H1 (cell line): Measurements from ENCODE around the gene HINT2. TPM values are rescaled to one million over a fixed set of nuclear protein-coding genes. Genes with fewer than 3 reads are reported as not detected.

Experiments
- CTCF ChIA-PET: fragments of 300-600 bp; sonication (Branson Sonifier 250); formaldehyde crosslinking; loops from one replicate; lab custom pipeline; 2021; ENCODE audit not compliant: partially characterized antibody; lab: Charles Lee
- POLR2A ChIA-PET: fragments of 300-600 bp; sonication (Branson Sonifier 250); formaldehyde crosslinking; loops from one replicate; lab custom pipeline; 2021; ENCODE audit warnings: inconsistent platforms; ENCODE audit not compliant: partially characterized antibody; lab: Charles Lee
- DNase-seq, 2 experiments: peaks; one replicate each; pipeline versions ENCODE4 v3.0.0 to v3.0.0-alpha.2; 2010 to 2022; ENCODE audit warnings: low spot score in 2 of 2, low read depth in 1 of 2, mixed read lengths in 1 of 2
- FAIRE-seq: peaks from 2 replicates; lab custom pipeline; 2011; peaks lifted over from hg19 to GRCh38; lab: Jason Lieb, UNC
- H2AFZ ChIP-seq: 2 replicates; pipeline ENCODE4 v1.8.1; 2012; ENCODE audit warnings: low read length, inconsistent platforms
- H2AK5ac ChIP-seq: 2 replicates; pipeline ENCODE4 v1.6.1; 2013; ENCODE audit warnings: low read depth, low read length
- H2BK120ac ChIP-seq: replicated peaks from 2 replicates; pipeline ENCODE3; 2013; ENCODE audit warnings: low read depth, low read length, inconsistent platforms
- H2BK12ac ChIP-seq: 2 replicates; pipeline ENCODE4 v1.6.1; 2013; ENCODE audit warnings: low read depth, low read length
- H2BK15ac ChIP-seq: 2 replicates; pipeline ENCODE4 v1.6.1; 2013; ENCODE audit warnings: low read length
- H2BK20ac ChIP-seq: 2 replicates; pipeline ENCODE4 v1.6.1; 2013; ENCODE audit warnings: low read length
- H2BK5ac ChIP-seq: 2 replicates; pipeline ENCODE4 v1.6.1; 2013; ENCODE audit warnings: low read depth, low read length
- H3K14ac ChIP-seq: 2 replicates; pipeline ENCODE4 v1.6.1; 2013; ENCODE audit warnings: inconsistent platforms; ENCODE audit not compliant: insufficient read length
- H3K18ac ChIP-seq: 2 replicates; pipeline ENCODE4 v1.6.1; 2013; ENCODE audit warnings: low read length; ENCODE audit errors: extremely low read depth
- H3K23ac ChIP-seq: 2 replicates; pipeline ENCODE4 v1.6.1; 2013; ENCODE audit warnings: inconsistent platforms; ENCODE audit not compliant: insufficient read length
- H3K23me2 ChIP-seq: 2 replicates; pipeline ENCODE4 v1.6.1; 2013; ENCODE audit warnings: low read depth, low read length
- H3K27ac ChIP-seq: 2 replicates; pipeline ENCODE4 v1.6.1; 2011; ENCODE audit warnings: low read depth, low read length, inconsistent platforms
- H3K27me3 ChIP-seq, 4 experiments: replicated peaks in 1 of 4; 1 replicate in 1 of 4; 2 replicates in 3 of 4; pipeline versions ENCODE4 v1.6.1 to v1.8.1; 2011 to 2013; ENCODE audit warnings: low read length in 3 of 4, mild to moderate bottlenecking in 3 of 4, inconsistent platforms in 2 of 4, mixed read lengths in 2 of 4, moderate library complexity in 1 of 4; ENCODE audit not compliant: control insufficient read depth in 3 of 4, insufficient read depth in 3 of 4; ENCODE audit errors: extremely low read depth in 1 of 4
- H3K36me3 ChIP-seq, 4 experiments: 2 replicates each; pipeline versions ENCODE4 v1.6.1 to v1.8.1; 2011 to 2013; ENCODE audit warnings: mild to moderate bottlenecking in 4 of 4, low read length in 3 of 4, moderate library complexity in 2 of 4, control low read depth in 1 of 4, inconsistent platforms in 1 of 4; ENCODE audit not compliant: insufficient read depth in 4 of 4, control insufficient read depth in 2 of 4
- H3K4ac ChIP-seq: replicated peaks from 2 replicates; pipeline ENCODE3; 2013; ENCODE audit warnings: low read length, low read depth, mixed read lengths, inconsistent platforms; ENCODE audit not compliant: insufficient read length
- H3K4me1 ChIP-seq, 4 experiments: replicated peaks in 1 of 4; 1 replicate in 1 of 4; 2 replicates in 3 of 4; pipeline versions ENCODE4 v1.6.1 to v1.8.1; 2011 to 2013; ENCODE audit warnings: low read length in 3 of 4, inconsistent platforms in 2 of 4, mixed read lengths in 1 of 4; ENCODE audit not compliant: insufficient read depth in 4 of 4, control insufficient read depth in 3 of 4
- H3K4me2 ChIP-seq, 2 experiments: 2 replicates each; pipeline versions ENCODE4 v1.6.1 to v1.8.1; 2011 to 2013; ENCODE audit warnings: low read depth in 2 of 2, low read length in 2 of 2, control low read depth in 1 of 2, inconsistent platforms in 1 of 2, mild to moderate bottlenecking in 1 of 2; ENCODE audit not compliant: insufficient read depth in 1 of 2
- H3K4me3 ChIP-seq, 4 experiments: fragments of 200-600, 300-600 bp in 1 of 4; sonication (generic), shearing (Covaris generic), sonication (Bioruptor Twin) in 1 of 4; 2 replicates each; pipeline versions ENCODE4 v1.5.1 to v1.8.1; 2011 to 2016; ENCODE audit warnings: low read length in 4 of 4, low read depth in 3 of 4, control low read depth in 2 of 4, inconsistent platforms in 2 of 4, mild to moderate bottlenecking in 2 of 4, mixed read lengths in 1 of 4, moderate library complexity in 1 of 4; ENCODE audit not compliant: insufficient read depth in 2 of 4; ENCODE audit errors: extremely low read depth in 1 of 4
- H3K56ac ChIP-seq: replicated peaks from 2 replicates; pipeline ENCODE3; 2013; ENCODE audit warnings: low read depth, mild to moderate bottlenecking, mixed read lengths, low read length, inconsistent platforms; ENCODE audit not compliant: insufficient read length
- H3K79me1 ChIP-seq: 2 replicates; pipeline ENCODE4 v1.6.1; 2013; ENCODE audit warnings: low read depth, low read length, control low read depth
- H3K79me2 ChIP-seq, 2 experiments: 2 replicates each; pipeline versions ENCODE4 v1.6.1 to v1.8.1; 2012 to 2013; ENCODE audit warnings: low read length in 2 of 2, mild to moderate bottlenecking in 2 of 2, inconsistent platforms in 1 of 2; ENCODE audit not compliant: insufficient read depth in 2 of 2, control insufficient read depth in 1 of 2
- H3K9ac ChIP-seq, 4 experiments: replicated peaks in 1 of 4; 1 replicate in 1 of 4; 2 replicates in 3 of 4; pipeline versions ENCODE4 v1.6.1 to v1.8.1; 2011 to 2013; ENCODE audit warnings: low read depth in 3 of 4, low read length in 3 of 4, control low read depth in 2 of 4, mild to moderate bottlenecking in 2 of 4, moderate library complexity in 2 of 4, inconsistent platforms in 1 of 4; ENCODE audit errors: extremely low read depth in 1 of 4
- H3K9me3 ChIP-seq, 2 experiments: 2 replicates each; pipeline versions ENCODE4 v1.6.1 to v1.8.1; 2012 to 2013; ENCODE audit warnings: mild to moderate bottlenecking in 2 of 2, moderate library complexity in 2 of 2, control low read depth in 1 of 2, inconsistent platforms in 1 of 2, low read depth in 1 of 2, low read length in 1 of 2, mixed read lengths in 1 of 2; ENCODE audit not compliant: insufficient read depth in 2 of 2
- H4K20me1 ChIP-seq, 2 experiments: replicated peaks in 1 of 2; 2 replicates each; pipeline versions ENCODE3 to v1.8.1; 2011 to 2013; ENCODE audit warnings: inconsistent platforms in 2 of 2, low read length in 2 of 2, mild to moderate bottlenecking in 1 of 2; ENCODE audit not compliant: insufficient read depth in 2 of 2, control insufficient read depth in 1 of 2
- H4K5ac ChIP-seq: 2 replicates; pipeline ENCODE4 v1.6.1; 2013; ENCODE audit warnings: low read length, low read depth, mixed read lengths, inconsistent platforms; ENCODE audit not compliant: insufficient read length
- H4K8ac ChIP-seq: 2 replicates; pipeline ENCODE4 v1.8.0; 2013; ENCODE audit warnings: mild to moderate bottlenecking, moderate library complexity, low read length, inconsistent platforms; ENCODE audit not compliant: insufficient read depth; ENCODE audit errors: extremely low read depth
- H4K91ac ChIP-seq: replicated peaks from 2 replicates; pipeline ENCODE3; 2013; ENCODE audit warnings: low read length, mixed read lengths, inconsistent platforms; ENCODE audit not compliant: insufficient read length
- CBX8 ChIP-seq: fragments of 300-800, 300-1000 bp; sonication (generic); IDR thresholded peaks from 2 replicates; pipeline ENCODE4 v1.7.1; 2016; ENCODE audit warnings: low read depth, low read length, borderline replicate concordance
- polyA plus RNA-seq, 7 experiments: library from polyadenylated mRNA; depleted of rRNA in 3 of 7; stranded (reverse) in 5 of 7; unstranded in 2 of 7; fragments of >200 nt in 5 of 7; fragments of 200-250 nt in 2 of 7; gene quantifications; 1 replicate in 5 of 7; 2 replicates in 1 of 7; 4 replicates in 1 of 7; pipeline versions ENCODE4 v1.2.1 to v1.2.3, GENCODE V29; 2011 to 2013; ENCODE audit warnings: missing spikeins in 2 of 7, mixed read lengths in 2 of 7
- total RNA-seq: library from RNA; stranded (reverse); fragmentation: NEBNext Ultra II Directional; extraction: Animal tissue kit (Norgen Biotek cat#: 25700); gene quantifications from 2 replicates; pipeline ENCODE4 v1.2.1, GENCODE V29; 2021

Gene HINT2
- total and polyA plus RNA-seq, 2 of the 8 experiments (the other 6 are each of a cell fraction or from before 2014, with no cell fraction given) = 32.1 to 51.2 TPM

DNA sequence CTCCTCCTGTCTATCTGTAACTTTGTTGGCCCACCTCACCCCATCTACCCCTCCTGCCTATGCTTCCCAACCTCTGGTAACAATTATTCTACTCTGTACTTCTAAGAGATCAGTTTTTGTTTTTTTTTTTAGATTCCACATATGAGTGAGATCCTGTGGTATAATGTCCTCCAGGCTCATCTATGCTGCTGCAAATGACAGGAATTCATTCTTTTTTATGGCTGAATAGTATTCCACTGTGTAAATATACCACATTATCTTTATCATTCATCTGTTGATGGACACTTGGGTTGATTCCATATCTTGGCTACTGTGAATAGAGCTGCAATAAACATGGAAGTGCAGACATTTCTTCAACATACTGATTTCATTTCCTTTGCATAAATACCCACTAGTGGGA is 31.4 kb downstream of the HINT2 start:
- H2BK20ac ChIP-seq = no peak overlapping the region
- H3K23me2 ChIP-seq = no peaks in the 10 kb centered on the region
- H3K23ac ChIP-seq = no peak overlapping the region
- H4K8ac ChIP-seq = no peak overlapping the region
- H4K20me1 ChIP-seq = no peaks in the 10 kb centered on the region
- no peak for DNase-seq
- no peak overlapping the region for H2BK15ac ChIP-seq
- no peaks in the 10 kb centered on the region for H3K36me3 ChIP-seq
- H3K79me1 ChIP-seq = no peaks in the 10 kb centered on the region
- FAIRE-seq = no peak
- no peak overlapping the region for H2BK5ac ChIP-seq
- no peak overlapping the region for H3K18ac ChIP-seq
- H3K4ac ChIP-seq = no peak overlapping the region
- no peak overlapping the region for H3K27ac ChIP-seq
- H3K27me3 ChIP-seq = no peaks in the 10 kb centered on the region
- no peak overlapping the region for H2AFZ ChIP-seq
- ChIA-PET CTCF (interaction anchor here (0.7 kb wide), 1 partner anchor 56 kb away, joined by 3 read pairs; no protein-coding TSS in a partner anchor), POLR2A (interaction anchor here (0.7 kb wide), 1 partner anchor 43 kb away, joined by 4 read pairs; no protein-coding TSS in a partner anchor)
- no peak overlapping the region for H2AK5ac ChIP-seq
- H3K4me1 ChIP-seq = no peaks in the 10 kb centered on the region
- no peak overlapping the region for H2BK12ac ChIP-seq
- no peak overlapping the region for H3K56ac ChIP-seq
- no peaks in the 10 kb centered on the region for H3K79me2 ChIP-seq
- H3K9me3 ChIP-seq = no peaks in the 10 kb centered on the region
- no peak overlapping the region for H3K14ac ChIP-seq
- H3K9ac ChIP-seq = no peak overlapping the region
- no peak overlapping the region for H3K4me2 ChIP-seq
- no peak overlapping the region for H4K5ac ChIP-seq
- H3K4me3 ChIP-seq = no peak overlapping the region
- H2BK120ac ChIP-seq = no peak overlapping the region
- no peak overlapping the region for H4K91ac ChIP-seq
- no peak for TF ChIP-seq CBX8
